Measurements from ENCODE around the gene KIAA0319L.

GRCh38 chr1:35561972-35562680 is 4.9 kb upstream of the KIAA0319L start:
- no peak for TF ChIP-seq CTCF (IDR thresholded peaks at IDR 0.05)
- no peak for TF ChIP-seq POLR2A (IDR thresholded peaks at IDR 0.05; ENCODE audit: low read depth)
- no peak for TF ChIP-seq POLR2AphosphoS5 (IDR thresholded peaks at IDR 0.05)
- no peak for TF ChIP-seq EP300 (IDR thresholded peaks at IDR 0.05)

Measured in esophagus muscularis mucosa (tissue), 4 donors.